GM21528 (cell line): ENCODE measurements around the gene MYO1F.

ENCODE experiments used
- ATAC-seq: cut with Tn5 transposase; IDR thresholded peaks from one replicate; pipeline ENCODE4 v1.9.1; 2021; ENCODE audit warnings: mild to moderate bottlenecking, moderate library complexity; ENCODE audit not compliant: unreplicated experiment, low FRiP score

MYO1F gene

GRCh38 chr19:8499048-8499833, 78.0 kb downstream of the MYO1F start:
- no peak for ATAC-seq

- ATAC-seq: no peak
Observed at GRCh38 chr19:8498295-8498694, 78.9 kb downstream of the MYO1F start.

- no peak for ATAC-seq
Observed at GRCh38 chr19:8494158-8494557, 83.1 kb downstream of the MYO1F start.

- ATAC-seq: no peak
Observed at GRCh38 chr19:8491574-8491973, 85.7 kb downstream of the MYO1F start.

GRCh38 chr19:8490873-8491272, 86.4 kb downstream of the MYO1F start:
- ATAC-seq: no peak

GRCh38 chr19:8490395-8490760, 86.9 kb downstream of the MYO1F start:
- ATAC-seq: no peak

GRCh38 chr19:8489561-8490394, 87.5 kb downstream of the MYO1F start:
- no peak for ATAC-seq

GRCh38 chr19:8488365-8488764, 88.9 kb downstream of the MYO1F start:
- ATAC-seq: no peak

- no peak for ATAC-seq
Observed at GRCh38 chr19:8487137-8487851, 89.9 kb downstream of the MYO1F start.

GRCh38 chr19:8486661-8487136, 90.5 kb downstream of the MYO1F start:
- no peak for ATAC-seq

GRCh38 chr19:8485561-8486371, 91.5 kb downstream of the MYO1F start:
- ATAC-seq: no peak

GRCh38 chr19:8484331-8484894, 92.8 kb downstream of the MYO1F start:
- ATAC-seq: no peak

- ATAC-seq: no peak
Observed at GRCh38 chr19:8483165-8483564, 94.1 kb downstream of the MYO1F start.

GRCh38 chr19:8482696-8483095, 94.5 kb downstream of the MYO1F start:
- no peak for ATAC-seq

- no peak for ATAC-seq
Observed at GRCh38 chr19:8481616-8482015, 95.6 kb downstream of the MYO1F start.

- no peak for ATAC-seq
Observed at GRCh38 chr19:8481201-8481600, 96.0 kb downstream of the MYO1F start.

- ATAC-seq: no peak
Observed at GRCh38 chr19:8478598-8478997, 98.6 kb downstream of the MYO1F start.

- no peak for ATAC-seq
Observed at GRCh38 chr19:8477889-8478288, 99.4 kb downstream of the MYO1F start.

- ATAC-seq: no peak
Observed at GRCh38 chr19:8476524-8476923, 100.7 kb downstream of the MYO1F start.

- ATAC-seq: no peak
Observed at GRCh38 chr19:8475005-8475404, 102.2 kb downstream of the MYO1F start.
